Activated CD4-positive, alpha-beta T cell treated with anti-CD3 and anti-CD28 coated beads, Interleukin-2, amount 50 U/mL, for 24 hours (primary cell): ENCODE results near the gene FSTL5.

Experiments
- DNase-seq, 2 donors: peaks; one replicate each; pipeline ENCODE4 v3.0.0-alpha.2; 2020; ENCODE audit warnings: low read depth in 1 of 2, low spot score in 1 of 2

Gene FSTL5

DNA sequence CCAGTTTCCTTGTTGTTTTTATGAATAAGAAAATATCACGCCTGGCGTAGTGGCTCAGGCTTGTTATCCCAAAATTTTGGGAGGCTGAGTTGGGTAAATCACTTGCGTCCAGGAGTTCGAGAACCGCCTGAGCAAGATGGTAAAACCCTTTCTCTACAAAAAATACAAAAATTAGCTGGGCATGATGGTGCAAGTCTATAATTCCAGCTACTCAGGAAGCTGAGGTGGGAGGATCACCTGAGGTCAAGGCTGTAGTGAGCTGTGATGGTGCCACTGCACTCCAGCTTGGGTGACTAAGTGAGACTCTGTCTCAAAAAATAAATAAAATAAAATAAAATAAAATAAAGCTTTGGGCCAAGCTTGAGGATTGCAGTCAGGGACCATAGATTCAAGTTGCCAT is 827.2 kb downstream of the FSTL5 start:
- DNase-seq, result no peak

DNA sequence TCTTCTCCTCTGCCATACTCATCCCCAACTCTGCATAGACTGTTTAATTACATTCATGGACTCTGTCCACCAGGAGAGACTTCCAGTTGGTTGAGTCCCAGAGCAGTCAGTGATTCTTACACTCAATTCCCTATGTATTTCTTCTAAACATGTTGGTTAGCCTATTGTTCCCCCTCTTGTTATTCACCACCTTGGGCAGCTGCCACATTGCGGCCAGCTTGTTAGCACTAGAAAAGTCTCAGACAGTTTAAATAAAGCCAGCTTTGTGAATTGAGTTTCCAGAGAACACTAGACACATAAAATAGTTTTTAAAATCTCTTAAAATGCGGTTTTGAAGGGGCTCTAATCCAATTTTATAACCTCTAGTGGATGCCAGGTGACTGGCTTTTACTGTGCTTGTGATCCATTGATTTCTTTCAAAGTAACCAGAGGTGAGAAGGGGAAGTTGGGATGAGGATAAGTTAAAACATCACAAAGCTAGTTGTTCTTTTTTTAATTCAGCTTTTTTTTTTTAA is 827.7 kb downstream of the FSTL5 start:
- no peak for DNase-seq
